Vagina (tissue), 2 donors: ENCODE measurements around the gene FAM240B.

ENCODE experiments used
- POLR2A ChIP-seq, 2 donors: fragments of 450-650 bp; IDR thresholded peaks; one replicate each; pipeline ENCODE4 v1.6.1; 2017; ENCODE audit warnings: antibody characterized with exemption in 2 of 2, mild to moderate bottlenecking in 2 of 2, moderate library complexity in 2 of 2
- TF ChIP-seq, protein P1 (sequence below), 3 experiments: fragments of 450-650 bp in 2 of 3; fragments of 200-600 bp in 1 of 3; sonication (generic) in 1 of 3; IDR thresholded peaks; one replicate each; pipeline ENCODE4 v1.5.1; 2017 to 2019; ENCODE audit warnings: antibody characterized with exemption in 3 of 3, mild to moderate bottlenecking in 2 of 3, moderate library complexity in 2 of 3

DNA sequence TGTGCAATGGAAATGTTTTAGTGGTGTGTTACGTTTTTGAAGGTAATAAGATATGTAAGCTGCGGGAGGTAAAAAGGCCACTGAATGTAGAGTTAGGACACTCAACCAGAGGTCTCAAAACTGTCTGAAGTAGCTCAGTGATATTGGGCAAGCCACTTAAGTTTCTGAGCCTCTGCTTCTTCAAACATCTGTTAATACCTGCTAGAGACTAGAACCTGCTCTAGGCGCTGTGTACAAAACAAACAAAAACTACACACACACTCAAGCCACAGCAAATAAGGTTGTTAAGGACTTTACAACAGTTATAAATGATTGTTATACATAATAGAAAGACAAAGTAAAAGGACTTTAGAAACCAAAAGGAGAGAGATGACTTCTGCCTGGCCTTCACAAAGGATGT is 24.6 kb upstream of the FAM240B start:
- TF ChIP-seq, protein P1, sequence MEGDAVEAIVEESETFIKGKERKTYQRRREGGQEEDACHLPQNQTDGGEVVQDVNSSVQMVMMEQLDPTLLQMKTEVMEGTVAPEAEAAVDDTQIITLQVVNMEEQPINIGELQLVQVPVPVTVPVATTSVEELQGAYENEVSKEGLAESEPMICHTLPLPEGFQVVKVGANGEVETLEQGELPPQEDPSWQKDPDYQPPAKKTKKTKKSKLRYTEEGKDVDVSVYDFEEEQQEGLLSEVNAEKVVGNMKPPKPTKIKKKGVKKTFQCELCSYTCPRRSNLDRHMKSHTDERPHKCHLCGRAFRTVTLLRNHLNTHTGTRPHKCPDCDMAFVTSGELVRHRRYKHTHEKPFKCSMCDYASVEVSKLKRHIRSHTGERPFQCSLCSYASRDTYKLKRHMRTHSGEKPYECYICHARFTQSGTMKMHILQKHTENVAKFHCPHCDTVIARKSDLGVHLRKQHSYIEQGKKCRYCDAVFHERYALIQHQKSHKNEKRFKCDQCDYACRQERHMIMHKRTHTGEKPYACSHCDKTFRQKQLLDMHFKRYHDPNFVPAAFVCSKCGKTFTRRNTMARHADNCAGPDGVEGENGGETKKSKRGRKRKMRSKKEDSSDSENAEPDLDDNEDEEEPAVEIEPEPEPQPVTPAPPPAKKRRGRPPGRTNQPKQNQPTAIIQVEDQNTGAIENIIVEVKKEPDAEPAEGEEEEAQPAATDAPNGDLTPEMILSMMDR (IDR thresholded peaks at IDR 0.05), result no peak
- no peak for TF ChIP-seq POLR2A (IDR thresholded peaks at IDR 0.05)
